ENCODE results near the gene OR1A1.

OR1A1 gene

GRCh38 chr17:3260163-3260562, 52.7 kb downstream of the OR1A1 start:
- H3K27ac ChIP-seq (ENCODE audit: low read depth, low read length), result no peak overlapping the region
- no peaks in the 10 kb centered on the region for H4K20me1 ChIP-seq (ENCODE audit: control insufficient read depth, insufficient read depth, low read depth, low read length)
- H3K27me3 ChIP-seq (ENCODE audit: control insufficient read depth, low read length), result no peaks in the 10 kb centered on the region
- no peaks in the 10 kb centered on the region for H3F3A ChIP-seq (ENCODE audit: control insufficient read depth, insufficient read depth)
- H3K36me3 ChIP-seq (ENCODE audit: control insufficient read depth, low read length), result no peaks in the 10 kb centered on the region
- no peaks in the 10 kb centered on the region for H3K9me2 ChIP-seq (replicated peaks; ENCODE audit: control insufficient read depth, low read length)
- H3K4me2 ChIP-seq (ENCODE audit: low read length), result no peak overlapping the region
- no peak for TF ChIP-seq EZH2phosphoT487 (IDR thresholded peaks at IDR 0.05; ENCODE audit: borderline replicate concordance, low read length)
- no peak for TF ChIP-seq CTCF (IDR thresholded peaks at IDR 0.05; ENCODE audit: low read depth, low read length, poor library complexity, severe bottlenecking)
- no peaks in the 10 kb centered on the region for H3K4me1 ChIP-seq (ENCODE audit: control insufficient read depth, low read length)
- no peaks in the 10 kb centered on the region for H3K79me2 ChIP-seq (ENCODE audit: control insufficient read depth, low read length)
- no peak overlapping the region for H3K4me3 ChIP-seq (ENCODE audit: low read length)
- no peaks in the 10 kb centered on the region for H3K9me3 ChIP-seq (ENCODE audit: control insufficient read depth, insufficient read depth, low read length)

GRCh38 chr17:3260600-3260999, 53.1 kb downstream of the OR1A1 start:
- Histone ChIP-seq H3K9me3 (ENCODE audit: control insufficient read depth, insufficient read depth, low read length) (no peaks in the 10 kb centered on the region), H3F3A (ENCODE audit: control insufficient read depth, insufficient read depth) (no peaks in the 10 kb centered on the region), H4K20me1 (ENCODE audit: control insufficient read depth, insufficient read depth, low read depth, low read length) (no peaks in the 10 kb centered on the region), H3K4me1 (ENCODE audit: control insufficient read depth, low read length) (no peaks in the 10 kb centered on the region), H3K4me3 (ENCODE audit: low read length) (no peak overlapping the region), H3K27ac (ENCODE audit: low read depth, low read length) (no peak overlapping the region), H3K36me3 (ENCODE audit: control insufficient read depth, low read length) (no peaks in the 10 kb centered on the region), H3K4me2 (ENCODE audit: low read length) (no peak overlapping the region), H3K79me2 (ENCODE audit: control insufficient read depth, low read length) (no peaks in the 10 kb centered on the region), H3K27me3 (ENCODE audit: control insufficient read depth, low read length) (no peaks in the 10 kb centered on the region), H3K9me2 (replicated peaks; ENCODE audit: control insufficient read depth, low read length) (no peaks in the 10 kb centered on the region)
- no peak for TF ChIP-seq CTCF (IDR thresholded peaks at IDR 0.05; ENCODE audit: low read depth, low read length, poor library complexity, severe bottlenecking)
- TF ChIP-seq EZH2phosphoT487 (IDR thresholded peaks at IDR 0.05; ENCODE audit: borderline replicate concordance, low read length), result no peak

Measured in DOHH2 (cell line).